GM08714 (cell line): ENCODE data around the gene PLSCR4.

Experiments used
- H3K4me3 ChIP-seq: fragments of 200-500 bp; sonication (Bioruptor generic); 2 replicates; pipeline ENCODE4 v1.5.1; 2014; ENCODE audit warnings: mild to moderate bottlenecking, low read length, inconsistent platforms
- ZNF274 ChIP-seq: IDR thresholded peaks from 2 replicates; pipeline ENCODE4 v1.6.1; 2012; ENCODE audit warnings: mild to moderate bottlenecking, low read depth, low read length

PLSCR4 gene

DNA sequence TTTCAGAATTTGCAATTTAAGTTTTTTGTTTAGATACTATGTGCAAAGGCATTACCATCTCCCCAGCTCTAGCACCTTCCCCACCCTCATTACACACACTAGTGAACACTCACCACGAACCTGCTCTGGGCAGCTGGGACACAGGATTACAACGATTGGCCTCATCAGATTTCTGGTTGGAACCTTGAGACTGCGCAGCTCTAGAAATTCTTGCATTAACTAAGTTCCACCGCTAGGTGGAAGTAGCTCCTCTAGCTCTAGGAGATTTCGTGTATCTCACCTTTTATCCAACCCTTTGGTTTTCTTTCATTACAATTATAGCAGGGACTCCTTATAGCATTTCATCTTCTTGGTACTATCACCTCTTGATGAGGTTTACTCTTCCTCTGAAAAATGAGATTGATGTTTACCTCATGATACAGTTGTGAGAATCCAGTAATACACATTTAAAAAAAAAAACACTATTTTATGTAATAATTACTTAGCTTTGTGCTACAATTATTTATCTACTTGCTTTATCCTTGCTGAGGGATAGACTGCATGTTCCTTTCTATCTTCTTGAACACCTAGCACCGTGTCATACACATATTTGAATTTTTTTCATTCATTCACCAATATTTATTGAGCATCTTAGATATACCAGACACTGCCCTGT lies 61.3 kb downstream of the PLSCR4 start:
- no peak for TF ChIP-seq ZNF274
- H3K4me3 ChIP-seq = no peak overlapping the region

DNA sequence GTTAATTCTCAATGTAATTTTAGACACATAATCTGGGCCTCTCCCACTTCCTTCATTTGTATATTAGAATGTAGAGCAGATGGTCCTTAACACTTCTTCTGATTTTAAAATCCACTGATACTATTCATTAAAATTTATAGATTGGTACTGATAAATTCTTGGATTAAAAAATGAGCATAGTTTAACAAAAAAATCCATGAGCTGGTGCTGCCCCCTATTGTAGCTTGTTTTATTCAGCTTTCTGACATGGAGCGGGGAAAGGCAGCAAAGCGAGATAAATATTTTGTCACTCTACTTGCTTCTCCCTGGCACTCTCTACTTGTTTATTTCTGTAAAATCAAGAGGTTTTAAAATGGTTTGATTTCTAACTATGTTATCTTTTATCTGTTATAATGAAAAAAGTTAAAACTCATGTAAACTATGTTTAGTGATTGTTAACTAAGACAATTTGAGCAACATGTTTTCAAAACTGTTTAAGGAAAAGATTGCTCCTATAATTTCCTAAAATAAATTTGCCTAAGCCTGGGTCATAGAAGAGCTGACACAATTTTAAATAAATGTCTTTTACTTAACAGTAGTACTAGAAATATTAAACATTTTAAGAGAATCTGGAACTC lies 63.5 kb downstream of the PLSCR4 start:
- TF ChIP-seq ZNF274 = no peak
- no peak overlapping the region for H3K4me3 ChIP-seq

DNA sequence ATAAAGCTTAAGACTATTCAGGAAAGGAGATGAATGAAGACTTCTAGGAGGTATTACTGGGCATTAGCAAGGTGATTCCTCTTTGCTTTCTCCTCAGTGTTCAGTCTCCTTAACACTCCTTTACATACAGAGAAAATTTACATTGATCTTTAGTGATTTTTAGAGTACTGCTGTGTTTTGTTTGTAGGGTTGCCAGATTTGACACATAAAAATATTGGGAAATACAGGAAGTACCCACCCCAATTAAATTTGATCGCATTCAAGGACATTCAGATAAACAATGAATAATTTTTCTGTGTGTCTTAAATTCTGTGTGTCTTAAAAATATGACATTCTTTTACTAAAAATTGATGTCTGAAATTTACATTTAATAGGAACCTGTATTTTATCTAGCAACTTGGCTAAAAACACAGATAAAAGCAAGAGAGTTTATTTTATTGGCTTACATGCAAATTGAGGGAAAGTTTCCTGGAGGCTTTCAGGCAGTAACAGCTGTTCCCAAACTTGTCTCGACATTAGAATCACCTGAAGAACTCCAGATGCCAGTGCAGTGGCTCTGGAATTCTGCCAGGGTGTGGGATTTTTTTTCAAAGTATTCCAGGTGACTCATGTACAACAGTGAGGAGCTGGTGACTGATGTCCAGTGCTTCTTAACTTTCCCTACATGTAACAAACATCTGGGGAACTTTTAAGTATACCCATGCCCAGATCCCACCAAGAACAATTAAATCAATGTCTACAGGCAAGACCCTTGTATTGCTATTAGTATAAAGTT lies 66.5 kb downstream of the PLSCR4 start:
- H3K4me3 ChIP-seq = no peak overlapping the region
- TF ChIP-seq ZNF274 = no peak

DNA sequence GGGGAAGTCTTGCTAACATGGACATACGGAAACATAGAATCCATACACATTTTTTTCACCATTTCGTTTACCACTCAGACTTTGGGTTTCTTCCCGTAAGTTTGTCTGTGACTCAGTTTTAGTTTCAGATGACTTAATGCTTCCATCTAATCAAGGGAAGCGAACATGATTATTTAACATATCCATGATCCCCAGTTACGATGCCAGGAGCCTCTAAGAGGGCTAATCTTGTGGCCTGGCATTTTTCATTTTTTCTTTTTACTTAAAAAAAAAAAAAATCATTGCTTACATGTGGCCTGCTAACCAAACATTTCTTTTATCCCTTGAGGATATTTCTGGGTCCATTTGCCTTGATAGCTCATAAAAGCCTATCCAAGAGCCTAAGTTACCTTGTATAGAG lies 69.7 kb downstream of the PLSCR4 start:
- TF ChIP-seq ZNF274 = no peak
- H3K4me3 ChIP-seq = no peak overlapping the region

DNA sequence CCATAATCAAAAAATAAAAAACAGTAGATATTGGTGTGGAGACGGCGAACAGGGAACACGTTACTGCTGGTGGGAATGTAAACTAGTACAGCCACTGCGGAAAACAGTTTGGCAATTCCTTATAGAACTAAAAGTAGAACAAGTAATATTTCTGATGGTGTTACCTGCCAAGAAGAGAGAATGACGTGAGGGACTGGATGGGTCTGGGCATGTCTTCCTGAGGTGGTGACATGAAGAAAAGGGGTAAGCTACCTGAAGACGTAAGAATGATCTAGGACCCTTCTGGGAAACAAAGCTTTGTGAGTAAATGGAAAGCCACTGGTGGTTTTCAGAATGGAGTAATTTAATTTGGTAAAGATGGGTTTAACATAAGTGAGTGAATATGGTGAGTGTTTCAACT lies 70.5 kb downstream of the PLSCR4 start:
- H3K4me3 ChIP-seq = no peak overlapping the region
- no peak for TF ChIP-seq ZNF274

DNA sequence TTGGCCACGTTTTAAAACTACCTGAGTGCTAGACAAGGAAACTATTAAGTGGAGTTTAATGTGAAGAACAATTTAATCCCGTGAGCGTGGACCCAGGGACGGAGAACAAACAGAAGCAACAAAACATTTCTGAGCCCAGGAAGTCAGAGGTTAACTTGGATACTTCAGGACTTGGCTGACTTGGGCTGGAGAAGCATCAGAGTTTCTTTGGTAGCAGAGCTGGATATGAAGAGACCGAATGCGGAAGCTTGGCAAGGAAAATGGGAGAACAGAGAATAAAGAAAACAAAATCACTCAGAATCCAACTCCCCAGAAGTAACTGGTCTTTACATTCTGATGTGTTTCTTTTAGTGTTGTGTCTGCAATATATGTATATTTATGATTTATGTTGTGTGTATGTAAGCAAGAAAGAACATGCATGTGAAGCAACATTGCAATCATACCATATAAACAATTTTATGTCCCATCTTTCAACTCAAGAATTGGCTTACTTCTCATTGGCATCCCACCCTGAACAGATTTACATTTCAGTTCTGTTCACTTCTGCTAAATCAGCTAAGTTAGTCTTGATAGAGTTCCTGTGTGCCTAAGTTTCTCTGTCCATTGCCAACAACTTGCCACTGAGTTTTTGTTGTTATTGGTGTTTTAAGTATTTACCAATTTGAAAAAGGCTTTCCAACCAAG lies 72.8 kb downstream of the PLSCR4 start:
- no peak for TF ChIP-seq ZNF274
- no peak overlapping the region for H3K4me3 ChIP-seq

DNA sequence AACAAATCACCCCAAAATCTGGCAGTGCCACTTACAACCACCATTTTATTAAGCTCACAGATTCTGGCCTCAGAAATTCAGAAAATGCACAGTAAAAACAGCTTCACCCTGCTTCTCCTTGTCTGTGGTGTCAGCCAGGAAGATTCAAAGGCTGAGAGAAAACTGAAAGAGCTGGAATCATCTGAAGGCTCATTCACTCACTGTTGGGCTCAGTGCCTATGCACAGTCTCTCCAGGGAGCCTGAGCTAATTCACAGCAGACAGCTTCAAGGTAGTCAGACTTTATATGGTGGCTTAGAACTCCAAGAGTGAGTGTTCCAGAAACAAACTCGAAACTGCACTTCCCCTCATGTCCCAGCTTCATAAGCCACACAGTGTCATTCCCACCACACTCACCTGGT lies 73.4 kb downstream of the PLSCR4 start:
- TF ChIP-seq ZNF274 = no peak
- H3K4me3 ChIP-seq = no peak overlapping the region

DNA sequence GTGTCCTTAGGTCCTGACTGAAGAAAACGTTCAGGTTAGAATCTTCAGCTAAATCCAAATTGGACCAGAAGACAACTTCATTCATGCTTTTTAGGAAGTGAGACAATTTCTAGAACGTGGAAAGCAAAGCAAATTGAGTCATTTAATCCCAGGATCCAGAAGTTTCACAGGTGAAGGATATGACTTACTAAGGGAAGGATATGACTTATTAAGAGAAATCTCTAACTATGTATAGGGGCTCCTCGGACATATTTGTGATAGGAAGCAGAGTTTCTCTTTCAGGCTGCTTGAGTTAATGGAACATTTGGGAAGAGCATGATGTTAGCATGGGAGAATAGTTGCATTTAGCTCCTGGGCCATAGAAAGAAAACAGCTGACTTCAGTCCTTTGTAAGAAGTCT lies 73.8 kb downstream of the PLSCR4 start:
- H3K4me3 ChIP-seq = no peak overlapping the region
- no peak for TF ChIP-seq ZNF274

DNA sequence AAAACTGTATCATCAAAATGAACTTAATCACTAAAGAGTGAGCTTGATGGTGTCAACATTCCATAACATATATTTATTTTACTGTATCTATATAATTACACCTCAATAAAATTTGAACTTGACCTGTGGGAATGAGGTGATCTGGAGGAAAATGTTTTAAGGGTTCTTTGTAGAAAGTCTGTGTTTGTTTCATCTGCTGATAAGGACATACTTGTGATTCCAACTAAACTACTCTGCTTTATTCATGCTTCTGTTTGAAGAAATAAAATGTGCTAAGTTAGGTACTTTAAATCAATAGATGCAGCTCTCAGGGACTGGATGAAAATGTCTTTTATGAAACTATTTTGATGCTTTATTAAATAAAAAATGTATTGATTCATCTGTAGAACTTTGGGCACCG lies 78.3 kb downstream of the PLSCR4 start:
- no peak for TF ChIP-seq ZNF274
- H3K4me3 ChIP-seq = no peak overlapping the region

DNA sequence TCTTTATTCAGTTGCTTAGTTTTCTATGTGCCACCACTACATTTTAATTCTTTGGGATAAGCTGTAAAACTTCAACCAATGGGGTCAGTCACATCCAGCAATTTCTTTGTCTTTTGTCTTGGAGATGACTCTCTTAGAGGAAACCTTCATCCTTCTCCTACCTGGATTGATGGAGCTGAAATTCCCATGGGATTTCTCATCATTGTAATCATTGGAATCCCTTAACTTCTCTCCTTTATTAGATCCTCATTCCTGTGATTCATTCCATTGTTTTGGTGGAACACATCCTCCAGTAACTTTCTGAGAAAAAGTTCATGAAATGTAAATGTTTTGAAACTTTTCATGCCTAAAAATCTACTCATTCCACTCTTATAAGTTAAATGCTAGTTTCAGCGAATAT lies 80.3 kb downstream of the PLSCR4 start:
- TF ChIP-seq ZNF274 = no peak
- H3K4me3 ChIP-seq = no peak overlapping the region

DNA sequence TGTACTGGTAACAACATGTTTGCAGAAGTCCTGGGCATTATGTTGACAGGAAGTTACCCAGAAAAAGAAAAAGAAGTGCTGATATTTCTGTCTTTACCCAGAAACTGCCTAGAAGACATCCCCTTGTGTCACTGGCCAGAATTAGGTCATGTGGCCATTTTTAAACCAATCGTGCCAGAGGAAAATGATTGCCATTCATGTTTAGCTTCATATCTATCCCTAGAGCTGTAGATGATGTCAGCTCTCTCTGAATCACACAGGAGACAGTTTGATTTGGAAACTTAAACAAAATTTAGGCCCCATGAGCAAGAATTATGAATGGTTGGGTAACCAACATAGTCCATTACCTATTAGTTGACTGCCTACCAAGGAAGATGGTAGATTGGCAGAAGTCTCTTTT lies 81.0 kb downstream of the PLSCR4 start:
- TF ChIP-seq ZNF274 = no peak

DNA sequence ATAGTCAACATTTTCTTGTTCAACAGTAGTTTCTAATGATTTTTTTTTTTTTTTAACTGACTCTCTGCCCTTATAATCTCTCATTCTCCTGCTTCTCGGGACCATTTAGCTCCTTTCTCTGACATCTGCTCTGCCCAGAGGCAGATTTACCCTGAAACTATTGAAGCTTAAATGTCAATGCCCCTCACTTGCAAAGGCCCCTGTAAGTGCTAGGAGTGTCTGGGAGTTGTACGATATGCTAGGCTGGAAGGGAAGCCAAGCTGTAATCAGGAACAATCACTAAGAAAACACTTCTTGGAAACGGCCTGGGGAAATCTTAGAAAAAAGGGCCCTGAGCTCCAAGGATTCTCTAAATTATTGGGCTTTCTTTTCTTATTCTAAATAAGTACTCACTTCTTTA lies 84.1 kb downstream of the PLSCR4 start:
- H3K4me3 ChIP-seq = no peak overlapping the region
- no peak for TF ChIP-seq ZNF274

More for the DNA sequence above, 81.0 kb downstream of the PLSCR4 start:
- no peak overlapping the region for H3K4me3 ChIP-seq

DNA sequence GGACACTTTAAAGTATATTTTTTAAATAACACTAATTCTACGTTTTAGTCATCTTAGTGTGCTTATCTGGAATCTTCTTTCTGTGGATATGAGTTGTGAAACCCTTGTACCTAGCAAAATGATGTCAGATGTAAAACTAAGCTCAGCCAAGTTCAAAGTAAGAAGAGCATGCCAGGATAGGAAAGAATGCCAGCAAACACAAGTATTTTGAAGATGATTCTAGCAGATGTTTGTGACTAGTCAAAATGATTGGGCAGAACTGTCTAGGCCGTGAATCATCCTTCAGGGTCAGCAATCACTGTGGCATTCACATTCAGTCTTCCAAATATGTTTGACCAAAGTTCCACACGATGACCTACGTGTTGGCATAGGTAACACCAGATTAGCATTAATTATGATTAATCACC lies 84.5 kb downstream of the PLSCR4 start:
- H3K4me3 ChIP-seq = no peak overlapping the region
- TF ChIP-seq ZNF274 = no peak

DNA sequence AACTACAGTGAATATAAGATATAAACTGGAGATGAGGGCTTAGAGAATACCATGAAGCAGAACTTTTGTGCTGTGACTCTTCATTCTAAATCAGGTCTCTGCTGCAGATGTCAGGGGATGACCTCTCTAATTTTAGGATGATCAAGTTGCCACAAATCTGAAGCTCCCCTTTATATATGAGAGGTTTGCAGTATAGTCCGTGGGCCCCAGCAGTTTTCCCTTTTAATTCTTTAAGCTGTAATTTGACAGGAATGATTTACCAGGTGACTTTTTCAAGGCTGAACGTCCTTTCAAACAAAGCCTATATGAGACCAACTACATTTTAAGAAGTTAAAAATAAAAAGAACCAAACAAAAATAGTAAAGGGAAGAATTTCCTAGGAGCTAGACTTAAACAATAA lies 85.0 kb downstream of the PLSCR4 start:
- no peak overlapping the region for H3K4me3 ChIP-seq
- TF ChIP-seq ZNF274 = no peak
